ENCODE results near the gene COL19A1.

Gene COL19A1

DNA sequence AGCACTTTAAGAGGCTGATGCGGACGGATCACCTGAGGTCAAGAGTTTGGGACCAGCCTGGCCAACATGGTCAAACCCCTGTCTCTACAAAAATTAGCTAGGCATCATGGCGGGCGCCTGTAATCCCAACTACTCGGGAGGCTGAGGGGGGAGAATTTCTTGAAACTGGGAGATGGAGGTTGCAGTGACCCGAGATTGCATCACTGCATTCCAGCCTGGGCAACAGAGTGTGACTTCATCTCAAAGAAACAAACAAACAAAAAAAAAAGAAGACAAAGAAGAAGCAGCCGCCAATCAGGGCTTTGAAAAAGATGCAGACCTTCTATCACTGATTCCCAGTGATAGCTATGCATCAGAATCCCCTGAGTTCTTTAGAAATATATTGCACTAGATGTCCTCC is 379.8 kb downstream of the COL19A1 start:
- no peak for DNase-seq

DNA sequence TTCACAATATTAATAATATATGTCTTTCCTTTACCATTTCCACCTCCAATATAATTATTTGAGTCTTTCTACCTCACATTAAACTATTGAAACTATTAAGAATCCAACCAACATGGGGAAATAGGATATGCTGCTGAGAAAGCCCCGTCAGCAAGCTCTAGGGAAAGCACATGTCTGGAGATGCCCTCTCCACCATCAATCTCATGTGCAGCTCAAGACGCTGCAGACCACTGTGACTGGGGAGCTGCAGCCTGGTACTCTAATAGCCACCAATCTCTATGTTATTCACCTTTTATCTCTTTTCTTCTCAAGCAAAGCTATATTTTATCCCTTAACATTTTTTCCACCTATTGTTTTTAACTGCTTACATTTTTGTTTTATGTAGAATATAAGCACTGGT is 386.2 kb downstream of the COL19A1 start:
- no peak for DNase-seq

DNA sequence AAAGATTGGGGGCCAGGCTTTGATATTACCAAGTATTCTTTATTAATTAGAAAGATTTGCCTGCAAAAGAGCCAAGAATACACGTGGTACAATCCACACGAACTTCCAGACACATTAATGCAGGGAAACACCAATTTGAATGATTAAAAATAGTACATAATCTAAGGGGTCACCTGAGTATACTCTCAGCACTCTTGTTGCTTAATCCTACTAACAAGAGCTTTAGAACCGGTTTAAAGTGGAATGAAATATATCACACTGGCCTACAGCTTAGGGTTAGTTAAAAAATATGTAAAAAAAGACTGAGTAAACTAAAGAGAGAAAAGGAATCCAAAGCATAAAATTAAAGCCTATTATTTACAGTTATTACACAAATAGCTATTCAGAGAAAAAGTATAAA is 387.6 kb downstream of the COL19A1 start:
- no peak for DNase-seq

DNA sequence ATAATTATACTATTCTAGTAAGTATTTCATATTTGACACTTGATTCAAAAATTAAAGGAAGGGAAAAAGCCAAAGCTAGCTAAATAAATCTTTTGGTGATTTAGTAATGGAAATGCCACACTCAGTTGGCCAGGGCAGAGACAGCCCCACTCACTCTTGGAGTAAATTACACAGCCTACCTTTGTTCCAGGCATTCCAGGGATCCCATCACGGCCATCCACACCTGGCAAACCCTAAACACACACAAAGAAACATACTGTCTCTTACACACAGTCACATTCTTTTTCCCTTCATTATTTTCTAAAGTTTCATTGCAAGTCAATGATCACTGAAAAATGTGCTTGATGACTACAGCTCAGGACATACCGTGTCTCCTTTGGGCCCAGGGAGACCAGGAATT is 388.4 kb downstream of the COL19A1 start:
- DNase-seq, result peak; percentile 53

DNA sequence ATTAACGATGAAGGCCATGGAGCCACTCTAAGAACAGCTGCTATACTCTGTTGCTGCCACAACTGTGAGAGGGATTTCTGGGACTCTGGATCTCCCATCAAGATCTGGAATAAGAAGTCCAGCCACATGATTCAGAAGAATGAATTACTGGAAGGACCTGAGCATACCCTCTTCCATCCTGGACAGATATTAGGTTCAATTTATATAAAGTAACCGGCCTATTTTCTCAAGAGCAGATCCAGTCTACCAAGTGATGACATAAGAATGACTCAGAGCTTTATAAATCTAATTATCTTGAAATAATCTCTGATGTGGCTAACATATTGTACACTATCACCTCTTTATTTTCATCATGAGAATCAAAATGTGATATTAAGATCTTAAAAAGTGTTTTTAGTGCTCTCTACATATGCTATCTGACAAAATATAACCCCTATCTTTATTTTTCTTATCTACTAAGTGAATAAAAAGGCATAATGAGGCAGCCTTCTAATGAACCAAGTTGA is 391.5 kb downstream of the COL19A1 start:
- no peak for DNase-seq

DNA sequence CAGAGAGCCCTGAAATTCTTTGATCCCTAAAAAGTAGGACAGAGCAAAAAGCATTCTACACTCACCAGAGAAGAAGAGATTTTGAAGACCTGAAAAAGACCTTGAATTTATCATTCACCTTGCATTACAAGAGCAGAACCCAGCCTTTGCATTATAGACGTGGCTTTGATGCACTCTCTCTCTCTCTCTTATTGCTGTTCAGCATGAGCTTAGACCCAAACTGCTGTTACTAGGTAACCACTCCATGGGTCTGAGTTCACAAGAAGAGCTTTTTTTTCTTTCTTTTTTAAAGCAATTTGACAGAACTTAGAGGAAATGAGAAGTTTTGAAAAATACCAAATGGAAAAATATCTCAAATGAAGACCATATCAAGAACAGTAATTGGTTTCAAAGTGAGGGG is 392.1 kb downstream of the COL19A1 start:
- no peak for DNase-seq

Measured in islet precursor cell (in vitro differentiated cells).